ENCODE results near the gene STRA8.

DNA sequence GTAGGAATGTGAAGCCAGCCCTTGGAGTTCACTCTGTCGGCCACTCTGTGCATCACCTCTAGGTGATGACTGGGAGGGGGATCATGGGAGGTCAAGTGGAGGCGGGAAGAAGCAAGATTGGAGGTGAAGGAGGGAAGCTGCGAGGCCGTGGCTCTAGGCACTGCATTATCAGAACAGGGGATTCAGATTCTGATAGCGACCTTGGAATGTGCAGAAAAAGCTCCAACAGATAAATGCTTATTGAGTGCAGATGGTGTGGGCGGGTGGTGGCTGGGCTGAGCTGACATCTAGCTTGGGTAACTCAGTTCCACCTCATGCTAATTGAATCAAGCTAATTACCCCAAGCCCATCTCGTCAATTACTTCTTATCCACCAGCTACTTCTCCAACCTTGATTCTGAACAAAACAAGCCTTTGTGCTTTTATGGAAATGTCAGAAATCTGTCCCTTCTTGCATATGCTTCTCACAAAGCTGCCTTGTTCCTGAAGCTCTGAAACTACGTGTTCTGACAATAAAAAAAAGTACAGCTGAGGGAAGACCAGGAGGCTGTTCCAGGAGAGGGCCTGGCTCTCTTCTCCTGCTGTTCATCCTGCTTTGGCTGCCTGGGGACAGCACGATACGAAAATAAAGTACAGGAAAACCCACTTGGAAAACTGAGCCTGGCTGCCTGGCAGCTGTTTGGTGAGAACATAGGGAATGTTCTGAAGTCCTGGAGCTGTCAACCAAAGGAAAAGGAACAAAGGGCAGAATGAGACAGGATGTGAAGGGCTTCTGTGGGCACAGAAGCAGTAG lies 27.5 kb downstream of the STRA8 start:
- TF ChIP-seq, protein P1, sequence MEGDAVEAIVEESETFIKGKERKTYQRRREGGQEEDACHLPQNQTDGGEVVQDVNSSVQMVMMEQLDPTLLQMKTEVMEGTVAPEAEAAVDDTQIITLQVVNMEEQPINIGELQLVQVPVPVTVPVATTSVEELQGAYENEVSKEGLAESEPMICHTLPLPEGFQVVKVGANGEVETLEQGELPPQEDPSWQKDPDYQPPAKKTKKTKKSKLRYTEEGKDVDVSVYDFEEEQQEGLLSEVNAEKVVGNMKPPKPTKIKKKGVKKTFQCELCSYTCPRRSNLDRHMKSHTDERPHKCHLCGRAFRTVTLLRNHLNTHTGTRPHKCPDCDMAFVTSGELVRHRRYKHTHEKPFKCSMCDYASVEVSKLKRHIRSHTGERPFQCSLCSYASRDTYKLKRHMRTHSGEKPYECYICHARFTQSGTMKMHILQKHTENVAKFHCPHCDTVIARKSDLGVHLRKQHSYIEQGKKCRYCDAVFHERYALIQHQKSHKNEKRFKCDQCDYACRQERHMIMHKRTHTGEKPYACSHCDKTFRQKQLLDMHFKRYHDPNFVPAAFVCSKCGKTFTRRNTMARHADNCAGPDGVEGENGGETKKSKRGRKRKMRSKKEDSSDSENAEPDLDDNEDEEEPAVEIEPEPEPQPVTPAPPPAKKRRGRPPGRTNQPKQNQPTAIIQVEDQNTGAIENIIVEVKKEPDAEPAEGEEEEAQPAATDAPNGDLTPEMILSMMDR (IDR thresholded peaks at IDR 0.05) = no peak
- TF ChIP-seq POLR2A (IDR thresholded peaks at IDR 0.05) = no peak
- no peak for TF ChIP-seq POLR2AphosphoS5 (IDR thresholded peaks at IDR 0.05; ENCODE audit: insufficient read depth in 1 of 2, low read depth in 1 of 2)

Data from vagina (tissue), 2 donors.